DMS153 treated with DMSO at 0.1 percent for 48 hours (cell line): ENCODE data around the gene ARHGAP45.
"Not testable (repeated sequence)": the region's sequence is repeated elsewhere in the genome, so short reads cannot be mapped to it uniquely, and the experiment has no call there.

Experiments used
- DNase-seq: peaks from one replicate; lab custom pipeline; 2025; ENCODE audit not compliant: unreplicated experiment; lab: John Stamatoyannopoulos, UW

Gene ARHGAP45, protein sequence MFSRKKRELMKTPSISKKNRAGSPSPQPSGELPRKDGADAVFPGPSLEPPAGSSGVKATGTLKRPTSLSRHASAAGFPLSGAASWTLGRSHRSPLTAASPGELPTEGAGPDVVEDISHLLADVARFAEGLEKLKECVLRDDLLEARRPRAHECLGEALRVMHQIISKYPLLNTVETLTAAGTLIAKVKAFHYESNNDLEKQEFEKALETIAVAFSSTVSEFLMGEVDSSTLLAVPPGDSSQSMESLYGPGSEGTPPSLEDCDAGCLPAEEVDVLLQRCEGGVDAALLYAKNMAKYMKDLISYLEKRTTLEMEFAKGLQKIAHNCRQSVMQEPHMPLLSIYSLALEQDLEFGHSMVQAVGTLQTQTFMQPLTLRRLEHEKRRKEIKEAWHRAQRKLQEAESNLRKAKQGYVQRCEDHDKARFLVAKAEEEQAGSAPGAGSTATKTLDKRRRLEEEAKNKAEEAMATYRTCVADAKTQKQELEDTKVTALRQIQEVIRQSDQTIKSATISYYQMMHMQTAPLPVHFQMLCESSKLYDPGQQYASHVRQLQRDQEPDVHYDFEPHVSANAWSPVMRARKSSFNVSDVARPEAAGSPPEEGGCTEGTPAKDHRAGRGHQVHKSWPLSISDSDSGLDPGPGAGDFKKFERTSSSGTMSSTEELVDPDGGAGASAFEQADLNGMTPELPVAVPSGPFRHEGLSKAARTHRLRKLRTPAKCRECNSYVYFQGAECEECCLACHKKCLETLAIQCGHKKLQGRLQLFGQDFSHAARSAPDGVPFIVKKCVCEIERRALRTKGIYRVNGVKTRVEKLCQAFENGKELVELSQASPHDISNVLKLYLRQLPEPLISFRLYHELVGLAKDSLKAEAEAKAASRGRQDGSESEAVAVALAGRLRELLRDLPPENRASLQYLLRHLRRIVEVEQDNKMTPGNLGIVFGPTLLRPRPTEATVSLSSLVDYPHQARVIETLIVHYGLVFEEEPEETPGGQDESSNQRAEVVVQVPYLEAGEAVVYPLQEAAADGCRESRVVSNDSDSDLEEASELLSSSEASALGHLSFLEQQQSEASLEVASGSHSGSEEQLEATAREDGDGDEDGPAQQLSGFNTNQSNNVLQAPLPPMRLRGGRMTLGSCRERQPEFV

DNA sequence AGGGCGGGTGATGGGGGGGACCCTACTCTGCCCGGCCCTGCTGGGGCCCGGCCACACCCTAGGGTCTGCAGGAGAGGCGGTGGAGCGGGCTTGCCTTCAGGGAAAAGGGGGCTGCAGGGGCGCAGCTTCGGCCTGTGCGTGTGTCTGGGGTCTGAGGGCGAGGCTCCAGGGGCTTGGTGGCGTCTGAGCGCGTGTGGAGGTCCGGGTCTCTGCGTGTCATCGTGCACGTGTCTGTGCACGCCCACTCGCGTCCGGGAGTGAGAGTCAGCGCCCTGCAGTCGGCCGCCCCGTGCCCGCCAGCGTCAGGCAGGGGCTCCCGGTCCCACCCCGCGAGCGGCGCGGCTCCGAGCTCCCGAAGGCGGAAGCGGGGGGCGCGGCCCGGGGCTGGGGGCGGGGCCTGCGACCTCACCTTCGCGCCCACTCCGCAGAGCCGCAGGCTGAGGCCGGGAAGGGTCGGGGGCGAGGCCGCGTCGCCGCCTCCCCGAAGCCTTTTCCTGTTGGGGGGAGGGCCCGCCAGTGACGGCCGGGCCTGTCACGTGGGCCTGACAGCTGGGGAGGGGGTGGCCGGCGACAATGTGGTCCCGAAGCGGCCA, at the start of gene ARHGAP45:
TSS of gene ARHGAP45 (plus strand) at position 420 of the 593 bp plus-strand sequence. CDS start 239 bp downstream, outside the sequence.
- no peak for DNase-seq

GRCh38 chr19:1017906-1018305, 49.1 kb upstream of the ARHGAP45 start:
- no peak for DNase-seq

DNA sequence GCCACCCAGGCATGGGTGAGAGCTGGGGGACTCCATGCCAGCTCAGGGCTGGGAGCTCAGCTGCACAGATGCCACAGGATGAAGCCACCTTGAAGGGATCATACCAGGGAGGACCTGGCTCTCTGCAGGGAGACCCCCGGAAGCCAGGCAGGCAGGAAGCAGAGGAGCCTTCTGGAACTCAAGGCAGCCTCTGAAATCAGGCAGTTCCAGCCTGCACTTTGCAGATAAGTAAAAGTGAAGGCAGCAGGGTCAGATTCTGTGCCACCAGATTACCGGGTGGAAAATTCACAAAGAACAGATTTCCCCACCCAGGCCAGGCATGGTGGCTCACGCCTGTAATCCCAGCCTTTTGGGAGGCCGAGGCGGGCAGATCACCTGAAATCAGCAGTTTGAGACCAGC, 48.6 kb upstream of the ARHGAP45 start:
- DNase-seq: no peak

DNA sequence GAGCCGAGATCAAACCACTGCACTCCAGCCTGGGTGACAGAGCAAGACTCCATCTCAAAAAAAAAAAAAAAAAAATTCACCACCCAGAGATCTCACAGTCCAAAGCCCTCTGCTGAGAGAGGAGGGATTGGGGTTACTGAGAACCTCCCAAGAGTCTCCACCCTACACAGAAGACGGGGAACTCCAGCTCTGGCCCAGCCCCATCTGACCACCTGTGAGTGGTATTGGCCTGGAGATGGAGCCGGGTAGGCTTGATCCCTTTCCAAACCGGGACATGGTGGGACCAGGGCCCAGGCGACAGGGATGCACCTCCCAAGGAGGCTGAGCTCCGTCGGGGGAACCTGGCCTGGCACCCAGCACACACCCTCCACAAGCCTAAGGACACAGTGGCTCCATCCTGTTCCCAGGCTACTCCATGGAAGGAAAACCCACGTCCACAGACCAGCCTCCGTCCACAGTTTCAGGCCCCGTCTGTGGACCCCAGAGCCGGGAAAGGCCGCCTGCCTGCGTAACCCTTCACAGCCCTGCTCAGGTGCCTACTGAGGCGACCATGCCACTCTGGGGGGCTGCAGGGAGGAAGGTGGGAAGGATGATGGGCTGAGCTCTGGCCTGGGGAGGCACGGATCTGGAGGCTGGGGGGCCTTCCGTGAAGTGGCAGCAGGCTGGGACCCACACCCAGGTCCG, 47.9 kb upstream of the ARHGAP45 start:
- DNase-seq: no peak

- DNase-seq: no peak
Observed at GRCh38 chr19:1019616-1019961, 47.4 kb upstream of the ARHGAP45 start.

DNA sequence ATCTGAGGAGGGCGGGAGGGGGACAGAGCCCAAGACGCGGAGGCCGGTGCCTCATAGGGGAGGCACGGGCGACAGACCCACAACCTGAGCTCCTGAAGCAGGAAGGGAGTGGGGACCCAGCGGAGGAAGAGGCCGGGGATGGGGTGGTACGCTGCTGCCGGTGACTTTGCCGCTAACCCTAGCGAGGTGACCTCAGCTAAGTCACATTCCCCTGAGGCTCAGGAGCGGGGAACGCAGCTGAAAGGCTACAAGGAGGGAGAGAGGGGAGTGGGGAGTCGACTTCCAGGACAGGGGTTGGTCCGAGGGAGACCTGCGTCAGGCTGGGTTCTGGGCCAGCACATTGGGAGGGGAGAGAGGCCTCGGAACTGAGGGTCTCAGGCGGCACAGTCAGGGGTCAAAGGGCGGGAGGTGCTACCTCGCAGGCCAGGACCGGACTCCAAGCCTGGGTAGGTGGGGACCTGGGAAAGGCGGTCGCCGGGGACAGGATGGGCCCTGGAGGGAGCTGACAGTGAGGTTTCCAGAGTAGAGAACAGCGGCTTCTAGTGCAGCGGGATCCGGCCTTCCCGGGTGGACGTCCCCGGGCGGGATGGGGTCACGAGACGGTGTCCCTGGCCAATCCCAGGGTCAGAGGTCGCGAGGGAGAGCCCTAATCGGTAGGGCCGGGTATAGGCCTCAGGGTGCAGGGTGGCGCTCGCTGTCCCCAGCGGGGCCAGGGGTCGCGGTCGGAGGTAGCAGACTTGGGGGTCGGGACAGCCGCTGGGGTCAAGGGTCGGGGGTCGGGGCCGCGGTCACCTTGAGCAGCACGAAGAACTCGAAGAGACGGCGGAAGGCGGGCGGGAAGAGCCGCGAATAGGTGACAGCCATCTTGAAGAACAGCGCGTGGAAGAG, 46.7 kb upstream of the ARHGAP45 start:
- DNase-seq: no peak

GRCh38 chr19:1020868-1021425, 46.0 kb upstream of the ARHGAP45 start, which contains the start of gene TMEM259:
Gene TMEM259, minus strand, starts transcription at chr19:1021123. Its CDS starts 127 bp downstream, at chr19:1020996.
- peak; percentile 61 for DNase-seq

GRCh38 chr19:1023883-1024188, 43.1 kb upstream of the ARHGAP45 start:
- not testable (repeated sequence) for DNase-seq

- DNase-seq: not testable (repeated sequence)
Observed at GRCh38 chr19:1025080-1025479, 41.9 kb upstream of the ARHGAP45 start.

GRCh38 chr19:1025960-1026782, 40.8 kb upstream of the ARHGAP45 start, which contains the start of gene CNN2:
Gene CNN2, plus strand, starts transcription at chr19:1026608. Its CDS starts 54 bp downstream, at chr19:1026662.
- no peak for DNase-seq

DNA sequence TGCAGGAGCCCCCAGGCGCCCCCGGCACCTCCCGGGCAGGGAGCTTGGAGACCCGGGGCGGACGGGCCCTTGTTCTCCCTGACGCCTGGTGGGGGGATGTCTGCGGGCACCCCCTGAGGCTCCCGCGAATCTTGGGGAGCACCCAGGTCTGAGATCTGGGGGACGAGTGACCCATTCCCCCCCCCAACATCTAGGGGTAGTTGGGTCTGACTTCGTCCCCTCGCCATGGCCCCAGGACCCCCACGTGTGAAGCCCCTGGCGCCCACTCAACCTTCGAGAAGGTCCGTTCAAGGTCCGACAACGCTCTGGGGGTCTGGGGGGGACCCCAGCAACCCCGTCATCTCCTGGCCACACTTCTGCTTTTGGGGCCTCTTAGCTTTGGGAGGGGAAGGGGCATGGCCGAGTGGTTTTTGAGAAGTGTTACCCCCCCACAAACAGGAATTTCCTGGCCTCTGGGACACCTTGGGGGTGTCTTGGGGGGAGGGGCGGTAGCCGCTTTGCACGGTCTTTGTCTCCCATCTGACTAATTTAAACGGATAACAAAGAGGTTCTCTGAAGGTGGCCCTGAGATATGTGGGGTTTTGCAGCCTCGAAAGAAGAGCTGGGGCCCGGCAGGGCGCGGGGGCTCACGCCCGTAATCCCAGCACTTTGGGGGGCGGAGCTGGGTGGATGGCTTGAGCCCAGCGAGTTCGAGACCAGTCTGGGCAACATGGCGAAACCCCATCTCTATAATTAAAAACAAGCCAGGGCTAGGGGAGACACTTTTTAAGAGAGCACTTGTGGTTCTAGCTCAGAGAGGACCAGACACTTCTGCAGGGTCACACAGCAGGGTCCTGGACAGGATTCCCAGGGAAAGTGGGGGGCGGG, 40.0 kb upstream of the ARHGAP45 start:
- DNase-seq: no peak

GRCh38 chr19:1027650-1028061, 39.3 kb upstream of the ARHGAP45 start:
- no peak for DNase-seq

- no peak for DNase-seq
Observed at GRCh38 chr19:1028062-1028926, 38.7 kb upstream of the ARHGAP45 start.

DNA sequence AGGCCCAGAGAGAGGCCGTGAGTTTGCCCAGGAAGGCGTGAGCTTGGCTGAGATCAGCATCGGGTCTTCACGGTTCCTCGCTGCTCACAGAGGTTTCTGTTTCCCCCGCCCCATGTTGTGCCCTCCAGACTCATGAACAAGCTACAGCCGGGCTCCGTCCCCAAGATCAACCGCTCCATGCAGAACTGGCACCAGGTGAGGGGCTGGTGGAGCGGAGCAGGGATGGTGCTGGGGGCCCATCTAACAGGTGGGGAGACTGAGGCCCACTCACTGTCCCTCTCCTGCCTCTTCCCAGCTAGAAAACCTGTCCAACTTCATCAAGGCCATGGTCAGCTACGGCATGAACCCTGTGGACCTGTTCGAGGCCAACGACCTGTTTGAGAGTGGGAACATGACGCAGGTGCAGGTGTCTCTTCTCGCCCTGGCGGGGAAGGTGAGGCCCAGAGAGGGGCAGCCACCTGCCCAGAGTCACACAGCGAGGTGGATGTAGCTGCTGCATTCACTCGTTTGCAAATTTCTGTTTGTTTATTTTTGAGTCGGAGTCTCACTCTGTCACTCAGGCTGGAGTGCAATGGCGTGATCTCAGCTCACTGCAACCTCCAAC, 34.6 kb upstream of the ARHGAP45 start:
- DNase-seq: no peak

GRCh38 chr19:1035998-1036621, 30.9 kb upstream of the ARHGAP45 start:
- no peak for DNase-seq
